H54 (cell line): ENCODE results near the gene SORCS2.

Source experiments
- DNase-seq: peaks from one replicate; pipeline ENCODE4 v3.0.0; 2011; ENCODE audit warnings: low spot score, mixed read lengths; ENCODE audit not compliant: insufficient read length
- FAIRE-seq: peaks from 3 replicates; lab custom pipeline; 2011; peaks lifted over from hg19 to GRCh38; lab: Jason Lieb, UNC
- POLR2A ChIP-seq: IDR thresholded peaks from 2 replicates; pipeline ENCODE4 v1.6.1; 2011; ENCODE audit warnings: low read depth, mild to moderate bottlenecking, low read length

The SORCS2 gene

GRCh38 chr4:7609316-7609715, 417.0 kb downstream of the SORCS2 start:
- no peak for TF ChIP-seq POLR2A
- DNase-seq (no peak), FAIRE-seq (no peak)

- FAIRE-seq: no peak
- no peak for DNase-seq
- no peak for TF ChIP-seq POLR2A
These were observed 417.8 kb downstream of the SORCS2 start for GRCh38 chr4:7610022-7610670.

- FAIRE-seq: no peak
- DNase-seq: no peak
- TF ChIP-seq POLR2A: no peak
These were observed 418.5 kb downstream of the SORCS2 start for GRCh38 chr4:7610841-7611240.

GRCh38 chr4:7612311-7612897, 420.1 kb downstream of the SORCS2 start:
- no peak for FAIRE-seq
- TF ChIP-seq POLR2A: no peak
- DNase-seq: no peak

GRCh38 chr4:7614350-7614949, 422.1 kb downstream of the SORCS2 start:
- FAIRE-seq (no peak), DNase-seq (no peak)
- TF ChIP-seq POLR2A: no peak

GRCh38 chr4:7616193-7616592, 423.9 kb downstream of the SORCS2 start:
- DNase-seq: no peak
- TF ChIP-seq POLR2A: no peak
- no peak for FAIRE-seq

- FAIRE-seq (no peak), DNase-seq (no peak)
- TF ChIP-seq POLR2A: no peak
These were observed 426.0 kb downstream of the SORCS2 start for GRCh38 chr4:7618361-7618760.

- TF ChIP-seq POLR2A: no peak
- DNase-seq (no peak), FAIRE-seq (no peak)
These were observed 427.9 kb downstream of the SORCS2 start for GRCh38 chr4:7620086-7620813.

- DNase-seq (no peak), FAIRE-seq (no peak)
- TF ChIP-seq POLR2A: no peak
These were observed 428.5 kb downstream of the SORCS2 start for GRCh38 chr4:7620814-7621176.

- TF ChIP-seq POLR2A: no peak
- DNase-seq (no peak), FAIRE-seq (no peak)
These were observed 429.1 kb downstream of the SORCS2 start for GRCh38 chr4:7621252-7622035.

- TF ChIP-seq POLR2A: no peak
- FAIRE-seq (no peak), DNase-seq (no peak)
These were observed 430.0 kb downstream of the SORCS2 start for GRCh38 chr4:7622371-7622770.

- no peak for FAIRE-seq
- no peak for DNase-seq
- TF ChIP-seq POLR2A: no peak
These were observed 431.1 kb downstream of the SORCS2 start for GRCh38 chr4:7623468-7623867.

GRCh38 chr4:7624396-7624980, 432.1 kb downstream of the SORCS2 start:
- no peak for DNase-seq
- TF ChIP-seq POLR2A: no peak
- FAIRE-seq: no peak

- no peak for TF ChIP-seq POLR2A
- DNase-seq: no peak
- FAIRE-seq: no peak
These were observed 432.7 kb downstream of the SORCS2 start for GRCh38 chr4:7625071-7625470.
